ENCODE measurements around the gene SLC22A17.

The SLC22A17 gene

DNA sequence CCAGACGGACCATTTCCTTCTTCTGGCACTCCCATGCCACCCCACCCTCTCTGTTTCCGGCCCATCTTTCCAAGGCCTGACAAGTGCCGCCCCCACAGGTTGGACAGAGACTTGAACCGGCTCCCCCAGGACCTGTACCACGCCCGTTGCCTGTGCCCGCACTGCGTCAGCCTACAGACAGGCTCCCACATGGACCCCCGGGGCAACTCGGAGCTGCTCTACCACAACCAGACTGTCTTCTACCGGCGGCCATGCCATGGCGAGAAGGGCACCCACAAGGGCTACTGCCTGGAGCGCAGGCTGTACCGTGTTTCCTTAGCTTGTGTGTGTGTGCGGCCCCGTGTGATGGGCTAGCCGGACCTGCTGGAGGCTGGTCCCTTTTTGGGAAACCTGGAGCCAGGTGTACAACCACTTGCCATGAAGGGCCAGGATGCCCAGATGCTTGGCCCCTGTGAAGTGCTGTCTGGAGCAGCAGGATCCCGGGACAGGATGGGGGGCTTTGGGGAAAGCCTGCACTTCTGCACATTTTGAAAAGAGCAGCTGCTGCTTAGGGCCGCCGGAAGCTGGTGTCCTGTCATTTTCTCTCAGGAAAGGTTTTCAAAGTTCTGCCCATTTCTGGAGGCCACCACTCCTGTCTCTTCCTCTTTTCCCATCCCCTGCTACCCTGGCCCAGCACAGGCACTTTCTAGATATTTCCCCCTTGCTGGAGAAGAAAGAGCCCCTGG lies 23.0 kb upstream of the SLC22A17 start:
- TF ChIP-seq, protein P1, sequence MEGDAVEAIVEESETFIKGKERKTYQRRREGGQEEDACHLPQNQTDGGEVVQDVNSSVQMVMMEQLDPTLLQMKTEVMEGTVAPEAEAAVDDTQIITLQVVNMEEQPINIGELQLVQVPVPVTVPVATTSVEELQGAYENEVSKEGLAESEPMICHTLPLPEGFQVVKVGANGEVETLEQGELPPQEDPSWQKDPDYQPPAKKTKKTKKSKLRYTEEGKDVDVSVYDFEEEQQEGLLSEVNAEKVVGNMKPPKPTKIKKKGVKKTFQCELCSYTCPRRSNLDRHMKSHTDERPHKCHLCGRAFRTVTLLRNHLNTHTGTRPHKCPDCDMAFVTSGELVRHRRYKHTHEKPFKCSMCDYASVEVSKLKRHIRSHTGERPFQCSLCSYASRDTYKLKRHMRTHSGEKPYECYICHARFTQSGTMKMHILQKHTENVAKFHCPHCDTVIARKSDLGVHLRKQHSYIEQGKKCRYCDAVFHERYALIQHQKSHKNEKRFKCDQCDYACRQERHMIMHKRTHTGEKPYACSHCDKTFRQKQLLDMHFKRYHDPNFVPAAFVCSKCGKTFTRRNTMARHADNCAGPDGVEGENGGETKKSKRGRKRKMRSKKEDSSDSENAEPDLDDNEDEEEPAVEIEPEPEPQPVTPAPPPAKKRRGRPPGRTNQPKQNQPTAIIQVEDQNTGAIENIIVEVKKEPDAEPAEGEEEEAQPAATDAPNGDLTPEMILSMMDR (IDR thresholded peaks at IDR 0.05) = no peak
- H3K36me3 Mint-ChIP-seq (ENCODE audit: low read depth) = no peaks in the 10 kb centered on the region
- peaks cover 28% of the 10 kb centered on the region for H3K27me3 Mint-ChIP-seq (ENCODE audit: low read depth, poor library complexity)
- H3K4me1 Mint-ChIP-seq = peaks cover 29% of the 10 kb centered on the region
- H3K9me3 Mint-ChIP-seq = no peaks in the 10 kb centered on the region
- no peak overlapping the region for H3K27ac Mint-ChIP-seq
- no peak overlapping the region for H3K4me3 Mint-ChIP-seq
- no peak for DNase-seq

DNA sequence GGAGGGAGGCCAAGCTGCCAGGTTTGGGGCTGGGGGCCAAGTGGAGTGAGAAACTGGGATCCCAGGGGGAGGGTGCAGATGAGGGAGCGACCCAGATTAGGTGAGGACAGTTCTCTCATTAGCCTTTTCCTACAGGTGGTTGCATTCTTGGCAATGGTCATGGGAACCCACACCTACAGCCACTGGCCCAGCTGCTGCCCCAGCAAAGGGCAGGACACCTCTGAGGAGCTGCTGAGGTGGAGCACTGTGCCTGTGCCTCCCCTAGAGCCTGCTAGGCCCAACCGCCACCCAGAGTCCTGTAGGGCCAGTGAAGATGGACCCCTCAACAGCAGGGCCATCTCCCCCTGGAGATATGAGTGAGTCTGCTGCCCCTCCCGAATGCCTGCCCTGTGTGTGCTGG lies 20.4 kb upstream of the SLC22A17 start:
- H3K4me3 Mint-ChIP-seq = no peak overlapping the region
- no peaks in the 10 kb centered on the region for H3K9me3 Mint-ChIP-seq
- no peak for DNase-seq
- TF ChIP-seq, protein P1 (IDR thresholded peaks at IDR 0.05) = no peak
- H3K27ac Mint-ChIP-seq = no peak overlapping the region
- peaks cover 22% of the 10 kb centered on the region for H3K27me3 Mint-ChIP-seq (ENCODE audit: low read depth, poor library complexity)
- H3K36me3 Mint-ChIP-seq (ENCODE audit: low read depth) = no peaks in the 10 kb centered on the region
- H3K4me1 Mint-ChIP-seq = peaks cover 20% of the 10 kb centered on the region

DNA sequence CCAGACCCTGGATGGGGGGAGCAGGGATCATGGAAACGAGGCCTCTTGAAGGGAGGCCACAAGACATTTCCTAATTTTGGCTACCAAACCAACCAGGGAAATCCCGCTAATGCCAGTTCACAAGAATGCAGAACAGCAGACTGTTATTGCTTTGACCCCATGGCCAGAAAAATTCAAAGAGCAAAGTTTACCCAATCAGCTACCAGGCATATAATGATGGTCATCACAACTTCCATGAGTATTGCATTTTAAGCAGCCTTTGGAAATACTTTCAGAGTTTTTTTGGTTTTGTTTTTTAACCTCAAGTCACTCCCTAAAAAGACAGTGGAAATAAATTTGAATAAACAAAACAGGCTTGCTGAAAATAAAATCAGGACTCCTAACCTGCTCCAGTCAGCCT lies 19.8 kb upstream of the SLC22A17 start, which contains the start of gene IL25:
IL25 (plus strand) TSS at position 301 of the 400 bp plus-strand sequence.
- DNase-seq = no peak
- Mint-ChIP-seq H3K4me1 (peaks cover 19% of the 10 kb centered on the region), H3K36me3 (ENCODE audit: low read depth) (no peaks in the 10 kb centered on the region), H3K27ac (no peak within 1 kb of the TSS), H3K4me3 (no peak within 1 kb of the TSS), H3K9me3 (no peaks in the 10 kb centered on the region), H3K27me3 (ENCODE audit: low read depth, poor library complexity) (peaks cover 22% of the 10 kb centered on the region)
- TF ChIP-seq, protein P1 (IDR thresholded peaks at IDR 0.05) = no peak

DNA sequence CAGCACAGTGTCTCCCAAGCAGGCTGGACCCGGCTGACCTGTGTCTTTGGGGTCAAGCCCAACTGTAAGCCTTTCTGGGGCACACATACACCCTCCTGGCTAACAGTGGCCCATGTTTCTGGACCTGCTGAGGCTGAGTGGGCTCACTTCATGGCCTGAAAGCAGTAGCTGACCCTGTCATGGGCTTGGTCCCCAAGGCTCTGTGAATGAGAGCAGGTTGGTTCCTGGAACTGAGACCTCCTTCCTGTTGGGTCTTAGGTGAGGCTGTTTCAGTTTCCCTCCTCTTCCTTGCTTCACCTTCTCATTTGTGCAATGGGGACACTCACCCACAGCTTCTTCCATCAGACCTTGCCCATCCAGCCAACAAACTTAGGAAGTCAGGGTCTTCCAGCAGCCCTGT lies 19.2 kb upstream of the SLC22A17 start:
- H3K36me3 Mint-ChIP-seq (ENCODE audit: low read depth) = no peaks in the 10 kb centered on the region
- H3K9me3 Mint-ChIP-seq = no peaks in the 10 kb centered on the region
- DNase-seq = no peak
- no peak overlapping the region for H3K4me3 Mint-ChIP-seq
- TF ChIP-seq, protein P1 (IDR thresholded peaks at IDR 0.05) = no peak
- peaks cover 23% of the 10 kb centered on the region for H3K27me3 Mint-ChIP-seq (ENCODE audit: low read depth, poor library complexity)
- H3K4me1 Mint-ChIP-seq = peaks cover 19% of the 10 kb centered on the region
- no peak overlapping the region for H3K27ac Mint-ChIP-seq

GRCh38 chr14:23370221-23370620 lies 17.5 kb upstream of the SLC22A17 start:
- TF ChIP-seq, protein P1 (IDR thresholded peaks at IDR 0.05) = no peak
- Mint-ChIP-seq H3K27me3 (ENCODE audit: low read depth, poor library complexity) (peaks cover 19% of the 10 kb centered on the region), H3K4me3 (no peak overlapping the region), H3K36me3 (ENCODE audit: low read depth) (no peaks in the 10 kb centered on the region), H3K4me1 (peaks cover 14% of the 10 kb centered on the region), H3K9me3 (no peaks in the 10 kb centered on the region), H3K27ac (no peak overlapping the region)
- DNase-seq = no peak

DNA sequence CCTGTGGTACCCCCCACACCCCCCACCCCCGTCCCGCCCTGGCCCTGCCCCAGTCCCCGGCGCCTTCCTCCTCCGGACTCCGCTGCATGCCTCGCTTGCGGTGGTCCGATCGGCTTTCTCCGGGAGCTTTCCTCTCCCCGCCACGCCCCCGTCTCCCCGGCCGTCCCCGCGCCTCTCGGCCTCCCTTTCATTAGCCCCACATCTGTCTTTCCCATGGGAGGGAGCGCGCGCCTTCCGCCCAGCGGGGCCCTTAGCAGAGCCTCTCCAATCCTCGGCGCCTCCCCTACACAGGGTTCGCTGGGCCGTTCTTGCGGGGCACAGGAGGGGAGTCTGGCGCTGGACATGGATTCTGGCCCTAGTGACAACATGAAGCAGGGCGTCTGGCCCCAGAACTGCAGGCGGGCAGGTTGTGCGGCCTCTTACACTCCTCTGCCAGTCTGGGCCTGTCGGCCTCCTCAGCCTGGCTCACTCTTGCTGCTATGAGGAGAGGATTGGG lies 13.8 kb upstream of the SLC22A17 start:
- H3K36me3 Mint-ChIP-seq (ENCODE audit: low read depth) = peaks cover 10% of the 10 kb centered on the region
- peak; percentile 94 for DNase-seq
- peak overlapping the region; percentile 96 for H3K27ac Mint-ChIP-seq
- H3K9me3 Mint-ChIP-seq = no peaks in the 10 kb centered on the region
- TF ChIP-seq, protein P1 (IDR thresholded peaks at IDR 0.05) = no peak
- H3K4me1 Mint-ChIP-seq = peaks cover 43% of the 10 kb centered on the region
- peaks cover 15% of the 10 kb centered on the region for H3K27me3 Mint-ChIP-seq (ENCODE audit: low read depth, poor library complexity)
- H3K4me3 Mint-ChIP-seq = peak overlapping the region; percentile 75

All from nephron progenitor cell (in vitro differentiated cells).